HCT116 (cell line): ENCODE measurements around the gene TMEM232. TPM values are rescaled to one million over a fixed set of nuclear protein-coding genes. Genes with fewer than 3 reads are reported as not detected.

ENCODE experiments used
- ATAC-seq: fragments of 200-7000 bp; cut with Tn5 transposase; 2 replicates; pipeline ENCODE4 v1.9.1; 2020; ENCODE audit warnings: mild to moderate bottlenecking, moderate library complexity
- BruUV-seq: library from RNA; stranded (reverse); fragments of 400-500 nt; replicated peaks from 2 replicates; lab custom pipeline; 2021; lab: Mats Ljungman, UMichigan
- CTCF ChIA-PET: fragments of 300-600 bp; sonication (Branson Sonifier 250); formaldehyde crosslinking; loops from one replicate; lab custom pipeline; 2021; ENCODE audit warnings: antibody characterized with exemption; lab: Charles Lee
- POLR2A ChIA-PET: fragments of 300-600, 350-600 bp; sonication (Branson Sonifier 250); formaldehyde crosslinking; loops from one replicate; lab custom pipeline; 2021; ENCODE audit warnings: antibody characterized with exemption; lab: Charles Lee
- RAD21 ChIA-PET, 2 experiments: fragments of 300-600 bp; sonication (Branson Sonifier 250); formaldehyde crosslinking; loops; one replicate each; lab custom pipeline; 2023; ENCODE audit warnings: low total read pairs in 2 of 2; ENCODE audit not compliant: uncharacterized antibody in 2 of 2, unreplicated experiment in 2 of 2, low non-redundant PET in 1 of 2; lab: Charles Lee
- DNase-seq: peaks from one replicate; pipeline ENCODE4 v3.0.0-alpha.2; 2010; ENCODE audit warnings: low read depth, low spot score
- H2AFZ ChIP-seq: fragments of 200-600 bp; shearing (Covaris generic), sonication (generic); 2 replicates; pipeline ENCODE4 v1.6.1; 2017; ENCODE audit warnings: low read depth, mixed run types, mixed read lengths, antibody characterized with exemption, low read length; ENCODE audit not compliant: poor library complexity, severe bottlenecking
- H3K27ac ChIP-seq: 2 replicates; pipeline ENCODE4 v1.5.1; 2012; ENCODE audit warnings: low read depth, low read length
- H3K27me3 ChIP-seq: fragments of 200-600 bp; sonication (generic); 2 replicates; pipeline ENCODE4 v1.6.1; 2016; ENCODE audit warnings: mixed run types, low read length, mixed read lengths; ENCODE audit not compliant: insufficient read depth
- H3K36me3 ChIP-seq, 2 experiments: fragments of 200-500 bp in 1 of 2; fragments of 200-600 bp in 1 of 2; sonication (Bioruptor generic) in 1 of 2; sonication (generic) in 1 of 2; 2 replicates each; pipeline versions ENCODE4 v1.5.1 to v1.6.1; 2014 to 2016; ENCODE audit warnings: low read length in 2 of 2, inconsistent platforms in 1 of 2, mixed read lengths in 1 of 2, mixed run types in 1 of 2; ENCODE audit not compliant: insufficient read depth in 2 of 2, control insufficient read depth in 1 of 2
- H3K4me1 ChIP-seq, 2 experiments: fragments of 200-600 bp in 1 of 2; sonication (generic) in 1 of 2; 2 replicates each; pipeline versions ENCODE4 v1.5.1 to v1.6.1; 2012 to 2017; ENCODE audit warnings: low read length in 2 of 2, inconsistent platforms in 1 of 2, mild to moderate bottlenecking in 1 of 2, mixed read lengths in 1 of 2, mixed run types in 1 of 2, moderate library complexity in 1 of 2; ENCODE audit not compliant: insufficient read depth in 2 of 2, control insufficient read depth in 1 of 2
- H3K4me2 ChIP-seq: fragments of 200-600 bp; sonication (generic); 2 replicates; pipeline ENCODE4 v1.6.1; 2017; ENCODE audit warnings: mixed run types, low read length, mixed read lengths
- H3K4me3 ChIP-seq, 2 experiments: fragments of 200-600 bp in 1 of 2; sonication (generic) in 1 of 2; replicated peaks in 1 of 2; 2 replicates each; pipeline ENCODE4 v1.5.1; 2011 to 2016; ENCODE audit warnings: low read length in 2 of 2, control low read depth in 1 of 2, low read depth in 1 of 2, mild to moderate bottlenecking in 1 of 2, mixed read lengths in 1 of 2, mixed run types in 1 of 2
- H3K79me2 ChIP-seq: fragments of 200-600 bp; sonication (generic); 2 replicates; pipeline ENCODE4 v1.6.1; 2017; ENCODE audit warnings: mild to moderate bottlenecking, mixed run types, low read length, moderate library complexity, mixed read lengths; ENCODE audit not compliant: insufficient read depth
- H3K9ac ChIP-seq: fragments of 200-600 bp; sonication (generic); 2 replicates; pipeline ENCODE4 v1.6.1; 2016; ENCODE audit warnings: low read length, mixed read lengths
- H3K9me2 ChIP-seq: fragments of 200-600 bp; sonication (generic), shearing (Covaris generic); 2 replicates; pipeline ENCODE4 v1.6.1; 2017; ENCODE audit warnings: mixed run types, mild to moderate bottlenecking, moderate library complexity; ENCODE audit not compliant: insufficient read depth
- H3K9me3 ChIP-seq, 2 experiments: fragments of 200-500 bp in 1 of 2; fragments of 200-600 bp in 1 of 2; sonication (Bioruptor generic) in 1 of 2; sonication (generic) in 1 of 2; 2 replicates each; pipeline ENCODE4 v1.6.1; 2014 to 2017; ENCODE audit warnings: low read length in 2 of 2, mixed read lengths in 2 of 2, inconsistent platforms in 1 of 2, low read depth in 1 of 2, mild to moderate bottlenecking in 1 of 2, mixed run types in 1 of 2, moderate library complexity in 1 of 2; ENCODE audit not compliant: control insufficient read depth in 1 of 2, insufficient read depth in 1 of 2
- H4K20me1 ChIP-seq: fragments of 200-600 bp; sonication (generic), shearing (Covaris generic); 2 replicates; pipeline ENCODE4 v1.6.1; 2017; ENCODE audit warnings: mixed run types, mild to moderate bottlenecking, moderate library complexity; ENCODE audit not compliant: insufficient read depth
- ATF3 ChIP-seq: IDR thresholded peaks from 2 replicates; pipeline ENCODE4 v1.6.1; 2012
- CBX3 ChIP-seq: IDR thresholded peaks from 2 replicates; pipeline ENCODE4 v1.6.1; 2012; ENCODE audit warnings: low read depth
- CTCF ChIP-seq, 3 experiments: fragments of 200-600 bp in 1 of 3; sonication (generic) in 1 of 3; IDR thresholded peaks in 2 of 3; conservative IDR thresholded peaks in 1 of 3; 2 replicates each; pipeline ENCODE4 v1.5.1; 2012 to 2017; ENCODE audit warnings: low read depth in 2 of 3, low read length in 2 of 3, antibody characterized with exemption in 1 of 3, borderline replicate concordance in 1 of 3, control low read depth in 1 of 3, mild to moderate bottlenecking in 1 of 3, mixed read lengths in 1 of 3, mixed run types in 1 of 3, moderate library complexity in 1 of 3; ENCODE audit not compliant: insufficient read depth in 1 of 3
- ELF1 ChIP-seq: IDR thresholded peaks from 2 replicates; pipeline ENCODE4 v1.6.1; 2012; ENCODE audit warnings: low read depth, borderline replicate concordance
- EZH2 ChIP-seq: fragments of 200-600 bp; sonication (generic); IDR thresholded peaks from 2 replicates; pipeline ENCODE4 v1.6.1; 2017; ENCODE audit warnings: antibody characterized with exemption, mixed run types
- EZH2phosphoT487 ChIP-seq: fragments of 200-600 bp; IDR thresholded peaks from 2 replicates; pipeline ENCODE4 v1.6.1; 2018; ENCODE audit warnings: antibody characterized with exemption, borderline replicate concordance
- POLR2A ChIP-seq: IDR thresholded peaks from 2 replicates; pipeline ENCODE4 v1.7.0; 2011; ENCODE audit warnings: borderline replicate concordance; ENCODE audit not compliant: insufficient read depth, insufficient read length; ENCODE audit errors: extremely low read depth
- POLR2AphosphoS5 ChIP-seq: IDR thresholded peaks from 2 replicates; pipeline ENCODE4 v1.6.1; 2011; ENCODE audit warnings: mild to moderate bottlenecking, low read depth, low read length, moderate library complexity
- SIN3A ChIP-seq: IDR thresholded peaks from 2 replicates; pipeline ENCODE4 v1.6.1; 2012; ENCODE audit warnings: low read depth
- SP1 ChIP-seq: IDR thresholded peaks from 2 replicates; pipeline ENCODE4 v1.6.1; 2012; ENCODE audit warnings: low read depth
- ZNF274 ChIP-seq: fragments of 200-500 bp; sonication (Bioruptor generic); IDR thresholded peaks from 2 replicates; pipeline ENCODE4 v1.6.1; 2014; ENCODE audit warnings: mild to moderate bottlenecking, low read depth, low read length, inconsistent platforms
- intact Hi-C: fragments of 100-400 bp; cut with micrococcal nuclease; formaldehyde crosslinking; loops from 2 replicates; pipeline ENCODE4 v1.10.0; 2022
- total RNA-seq: library from RNA; stranded (reverse); gene quantifications from one replicate; pipeline ENCODE4 v1.2.1, GENCODE V29; 2021; ENCODE audit not compliant: unreplicated experiment

The TMEM232 gene
- total RNA-seq, 1 experiment from 2014 or later: 1.2 TPM

- ChIA-PET RAD21 (no interaction called here), POLR2A (no interaction called here), CTCF (no interaction called here)
- Histone ChIP-seq H3K4me3 (no peak overlapping the region), H2AFZ (no peak overlapping the region), H3K36me3 (no peaks in the 10 kb centered on the region), H3K27me3 (no peaks in the 10 kb centered on the region), H3K4me1 (no peaks in the 10 kb centered on the region), H3K9me2 (no peaks in the 10 kb centered on the region), H3K27ac (no peak overlapping the region), H3K9ac (no peak overlapping the region), H4K20me1 (no peaks in the 10 kb centered on the region), H3K9me3 (no peaks in the 10 kb centered on the region), H3K4me2 (no peak overlapping the region), H3K79me2 (no peaks in the 10 kb centered on the region)
- no peak for ATAC-seq
- DNase-seq: no peak
- intact Hi-C loops: no loop called here
- BruUV-seq: no TSS peak
- no peak for TF ChIP-seq POLR2A
- no peak for TF ChIP-seq ATF3
- TF ChIP-seq SIN3A: no peak
- TF ChIP-seq POLR2AphosphoS5: no peak
- TF ChIP-seq ZNF274: no peak
- TF ChIP-seq CBX3: no peak
- no peak for TF ChIP-seq CTCF (IDR thresholded peaks at IDR 0.05 in 2 of 3, conservative IDR thresholded peaks at IDR 0.05 in 1 of 3; ENCODE audit: borderline replicate concordance in 1 of 3, insufficient read depth in 1 of 3, low read depth in 2 of 3, low read length in 2 of 3)
- TF ChIP-seq SP1: no peak
- TF ChIP-seq EZH2: no peak
- no peak for TF ChIP-seq EZH2phosphoT487
- no peak for TF ChIP-seq ELF1
Observed at GRCh38 chr5:110460837-110461236, 265.6 kb downstream of the TMEM232 start.
